Stimulated activated CD4-positive, alpha-beta T cell treated with anti-CD3 and anti-CD28 coated beads, TNF-alpha, amount 100 ng/mL, for 1 hour (primary cell): ENCODE results near the gene CPZ.

Source experiments
- DNase-seq, 3 donors: peaks; one replicate each; pipeline ENCODE4 v3.0.0-alpha.2; 2020; ENCODE audit warnings: low read depth in 3 of 3, low spot score in 1 of 3

CPZ gene

GRCh38 chr4:8579526-8580320, 12.8 kb upstream of the CPZ start:
- no peak for DNase-seq

GRCh38 chr4:8580321-8581093, 12.1 kb upstream of the CPZ start, which contains the start of gene GPR78:
Gene GPR78 (plus strand): TSS chr4:8580392. CDS start chr4:8580983, 591 bp downstream.
- DNase-seq, result peak in 1 of 3 donors; percentile 28

- DNase-seq, result no peak
Measured at GRCh38 chr4:8581094-8581861, 11.3 kb upstream of the CPZ start.

- DNase-seq, result no peak
Measured at GRCh38 chr4:8582016-8582415, 10.5 kb upstream of the CPZ start.

- no peak for DNase-seq
Measured at GRCh38 chr4:8582436-8582835, 10.1 kb upstream of the CPZ start.

- no peak for DNase-seq
Measured at GRCh38 chr4:8582941-8583654, 9.5 kb upstream of the CPZ start.

- DNase-seq, result no peak
Measured at GRCh38 chr4:8583655-8584025, 8.9 kb upstream of the CPZ start.

- DNase-seq, result no peak
Measured at GRCh38 chr4:8585186-8585585, 7.4 kb upstream of the CPZ start.

GRCh38 chr4:8585721-8586212, 6.8 kb upstream of the CPZ start:
- DNase-seq, result no peak

GRCh38 chr4:8586246-8586645, 6.3 kb upstream of the CPZ start:
- DNase-seq, result no peak

GRCh38 chr4:8586671-8587468, 5.7 kb upstream of the CPZ start:
- no peak for DNase-seq

GRCh38 chr4:8587469-8588195, 4.9 kb upstream of the CPZ start:
- no peak for DNase-seq

GRCh38 chr4:8588196-8588470, 4.4 kb upstream of the CPZ start:
- no peak for DNase-seq

- DNase-seq, result no peak
Measured at GRCh38 chr4:8589336-8589735, 3.2 kb upstream of the CPZ start.

- no peak for DNase-seq
Measured at GRCh38 chr4:8589823-8590545, 2.6 kb upstream of the CPZ start.

GRCh38 chr4:8590546-8590880, 2.1 kb upstream of the CPZ start:
- DNase-seq, result no peak

- DNase-seq, result no peak
Measured at GRCh38 chr4:8591114-8591513, 1.5 kb upstream of the CPZ start.

- no peak for DNase-seq
Measured at GRCh38 chr4:8591626-8592365, 769 bp upstream of the CPZ start.
